HEK293T (cell line): ENCODE measurements around the gene CDKN2AIP.

Experiments
- ARNT ChIP-seq: fragments of 450-650 bp; IDR thresholded peaks from 2 replicates; pipeline ENCODE4 v1.6.1; 2017; ENCODE audit warnings: mild to moderate bottlenecking
- BHLHE40 ChIP-seq: fragments of 450-650 bp; IDR thresholded peaks from 2 replicates; pipeline ENCODE4 v1.6.1; 2016; ENCODE audit warnings: mild to moderate bottlenecking, moderate library complexity, borderline replicate concordance
- ELF4 ChIP-seq: fragments of 450-650 bp; IDR thresholded peaks from 2 replicates; pipeline ENCODE4 v1.6.1; 2017; ENCODE audit warnings: antibody characterized with exemption
- FOXA1 ChIP-seq: fragments of 450-650 bp; IDR thresholded peaks from 2 replicates; pipeline ENCODE4 v1.6.1; 2016; ENCODE audit warnings: mild to moderate bottlenecking
- FOXK2 ChIP-seq: fragments of 450-650 bp; IDR thresholded peaks from 2 replicates; pipeline ENCODE4 v1.6.1; 2016; ENCODE audit warnings: mild to moderate bottlenecking
- FOXM1 ChIP-seq: fragments of 450-650 bp; IDR thresholded peaks from 2 replicates; pipeline ENCODE4 v1.6.1; 2017; ENCODE audit warnings: mild to moderate bottlenecking, borderline replicate concordance
- HDGF ChIP-seq: fragments of 450-650 bp; IDR thresholded peaks from 2 replicates; pipeline ENCODE4 v1.6.1; 2017; ENCODE audit warnings: antibody characterized with exemption, borderline replicate concordance
- NFRKB ChIP-seq: fragments of 450-650 bp; IDR thresholded peaks from 2 replicates; pipeline ENCODE4 v1.6.1; 2016; ENCODE audit warnings: mild to moderate bottlenecking, moderate library complexity
- SP1 ChIP-seq: fragments of 450-650 bp; IDR thresholded peaks from 2 replicates; pipeline ENCODE4 v1.6.1; 2017
- SUZ12 ChIP-seq: fragments of 450-650 bp; IDR thresholded peaks from 2 replicates; pipeline ENCODE4 v1.6.1; 2016; ENCODE audit warnings: mild to moderate bottlenecking
- TARDBP ChIP-seq: fragments of 450-650 bp; IDR thresholded peaks from 2 replicates; pipeline ENCODE4 v1.6.1; 2016
- ZNF384 ChIP-seq: fragments of 450-650 bp; IDR thresholded peaks from 2 replicates; pipeline ENCODE4 v1.6.1; 2016

DNA sequence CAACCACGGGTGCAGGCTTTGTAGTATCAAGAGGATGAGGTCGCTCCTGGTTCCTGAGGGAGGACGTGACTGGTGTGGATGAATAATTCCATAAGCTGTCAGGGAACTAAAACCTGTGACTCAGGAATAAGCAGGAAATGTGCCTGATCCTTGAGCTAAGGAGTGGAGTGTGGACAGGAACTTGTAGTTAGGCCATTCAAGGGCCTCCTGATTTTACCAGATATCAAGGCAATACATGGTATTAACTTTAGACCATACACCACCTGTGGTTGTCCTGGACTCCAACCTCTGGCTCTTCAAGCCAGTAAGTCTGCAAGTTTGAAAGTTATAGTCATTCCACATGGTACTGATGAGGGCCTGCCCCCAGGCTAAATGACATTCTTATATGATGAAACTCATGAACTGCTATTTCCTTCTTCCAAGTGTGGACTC is 48.4 kb downstream of the CDKN2AIP start:
- TF ChIP-seq BHLHE40, result no peak
- TF ChIP-seq HDGF, result no peak
- TF ChIP-seq NFRKB, result no peak
- no peak for TF ChIP-seq ELF4
- no peak for TF ChIP-seq SUZ12
- no peak for TF ChIP-seq FOXK2
- no peak for TF ChIP-seq ZNF384
- TF ChIP-seq FOXM1, result no peak
- TF ChIP-seq FOXA1, result no peak
- no peak for TF ChIP-seq SP1
- TF ChIP-seq TARDBP, result no peak
- TF ChIP-seq ARNT, result no peak
